Neural cell (in vitro differentiated cells): Measurements from ENCODE around the gene REC114.

Source experiments
- EP300 ChIP-seq: fragments of 450-650 bp; conservative IDR thresholded peaks from 2 replicates; pipeline ENCODE4 v1.6.1; 2014; ENCODE audit warnings: antibody characterized with exemption, mild to moderate bottlenecking, moderate library complexity; ENCODE audit not compliant: poor library complexity, severe bottlenecking
- EZH2 ChIP-seq: fragments of 200-600, 300-800 bp; shearing (Covaris generic), sonication (generic); IDR thresholded peaks from 2 replicates; pipeline ENCODE4 v1.6.1; 2014; ENCODE audit warnings: antibody characterized with exemption, low read length, borderline replicate concordance, mild to moderate bottlenecking; ENCODE audit not compliant: insufficient read depth, poor library complexity, severe bottlenecking
- MXI1 ChIP-seq: fragments of 450-650 bp; conservative IDR thresholded peaks from 2 replicates; pipeline ENCODE4 v1.6.1; 2014; ENCODE audit warnings: antibody characterized with exemption, mild to moderate bottlenecking; ENCODE audit not compliant: poor library complexity, severe bottlenecking
- POLR2AphosphoS5 ChIP-seq: IDR thresholded peaks from 2 replicates; pipeline ENCODE4 v1.6.1; 2012
- RAD21 ChIP-seq: fragments of 450-650 bp; conservative IDR thresholded peaks from 2 replicates; pipeline ENCODE4 v1.6.1; 2014; ENCODE audit warnings: antibody characterized with exemption, mild to moderate bottlenecking, moderate library complexity
- SMC3 ChIP-seq: fragments of 450-650 bp; conservative IDR thresholded peaks from 2 replicates; pipeline ENCODE4 v1.6.1; 2014; ENCODE audit warnings: antibody characterized with exemption, mild to moderate bottlenecking, moderate library complexity; ENCODE audit not compliant: poor library complexity
- TAF1 ChIP-seq: IDR thresholded peaks from 2 replicates; pipeline ENCODE4 v1.6.1; 2012; ENCODE audit warnings: low read depth
- TF ChIP-seq, protein P1 (sequence below): fragments of 450-650 bp; IDR thresholded peaks from 2 replicates; pipeline ENCODE4 v1.5.1; 2014; ENCODE audit warnings: antibody characterized with exemption, mild to moderate bottlenecking, moderate library complexity; ENCODE audit not compliant: poor library complexity, severe bottlenecking
- TF ChIP-seq, protein P2 (sequence below): IDR thresholded peaks from 2 replicates; pipeline ENCODE4 v1.6.1; 2012; ENCODE audit warnings: borderline replicate concordance

DNA sequence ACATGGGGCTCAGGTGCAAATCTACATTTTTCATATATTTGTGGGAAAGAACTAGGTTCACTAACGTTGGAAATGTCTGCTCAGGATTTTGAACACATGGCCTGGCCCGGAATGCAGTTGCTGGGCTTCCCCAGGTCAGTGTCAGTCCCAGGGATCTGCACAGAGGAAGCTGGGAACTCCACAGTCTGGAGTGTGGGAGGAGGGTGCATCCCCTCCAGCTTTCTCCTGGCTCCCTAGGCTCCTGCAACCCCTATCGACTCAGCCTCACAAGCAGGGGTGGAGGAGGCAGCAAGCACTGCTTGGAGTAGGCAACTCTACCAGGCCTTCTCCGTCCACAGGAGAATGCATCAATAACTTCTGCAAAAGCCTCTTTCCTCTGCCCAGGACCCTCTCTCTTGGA, 44.1 kb upstream of the REC114 start:
- TF ChIP-seq EZH2 (no peak), TAF1 (no peak), RAD21 (no peak), POLR2AphosphoS5 (no peak), EP300 (no peak), MXI1 (no peak), SMC3 (no peak)
- TF ChIP-seq, protein P1, sequence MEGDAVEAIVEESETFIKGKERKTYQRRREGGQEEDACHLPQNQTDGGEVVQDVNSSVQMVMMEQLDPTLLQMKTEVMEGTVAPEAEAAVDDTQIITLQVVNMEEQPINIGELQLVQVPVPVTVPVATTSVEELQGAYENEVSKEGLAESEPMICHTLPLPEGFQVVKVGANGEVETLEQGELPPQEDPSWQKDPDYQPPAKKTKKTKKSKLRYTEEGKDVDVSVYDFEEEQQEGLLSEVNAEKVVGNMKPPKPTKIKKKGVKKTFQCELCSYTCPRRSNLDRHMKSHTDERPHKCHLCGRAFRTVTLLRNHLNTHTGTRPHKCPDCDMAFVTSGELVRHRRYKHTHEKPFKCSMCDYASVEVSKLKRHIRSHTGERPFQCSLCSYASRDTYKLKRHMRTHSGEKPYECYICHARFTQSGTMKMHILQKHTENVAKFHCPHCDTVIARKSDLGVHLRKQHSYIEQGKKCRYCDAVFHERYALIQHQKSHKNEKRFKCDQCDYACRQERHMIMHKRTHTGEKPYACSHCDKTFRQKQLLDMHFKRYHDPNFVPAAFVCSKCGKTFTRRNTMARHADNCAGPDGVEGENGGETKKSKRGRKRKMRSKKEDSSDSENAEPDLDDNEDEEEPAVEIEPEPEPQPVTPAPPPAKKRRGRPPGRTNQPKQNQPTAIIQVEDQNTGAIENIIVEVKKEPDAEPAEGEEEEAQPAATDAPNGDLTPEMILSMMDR, result no peak
- TF ChIP-seq, protein P2, sequence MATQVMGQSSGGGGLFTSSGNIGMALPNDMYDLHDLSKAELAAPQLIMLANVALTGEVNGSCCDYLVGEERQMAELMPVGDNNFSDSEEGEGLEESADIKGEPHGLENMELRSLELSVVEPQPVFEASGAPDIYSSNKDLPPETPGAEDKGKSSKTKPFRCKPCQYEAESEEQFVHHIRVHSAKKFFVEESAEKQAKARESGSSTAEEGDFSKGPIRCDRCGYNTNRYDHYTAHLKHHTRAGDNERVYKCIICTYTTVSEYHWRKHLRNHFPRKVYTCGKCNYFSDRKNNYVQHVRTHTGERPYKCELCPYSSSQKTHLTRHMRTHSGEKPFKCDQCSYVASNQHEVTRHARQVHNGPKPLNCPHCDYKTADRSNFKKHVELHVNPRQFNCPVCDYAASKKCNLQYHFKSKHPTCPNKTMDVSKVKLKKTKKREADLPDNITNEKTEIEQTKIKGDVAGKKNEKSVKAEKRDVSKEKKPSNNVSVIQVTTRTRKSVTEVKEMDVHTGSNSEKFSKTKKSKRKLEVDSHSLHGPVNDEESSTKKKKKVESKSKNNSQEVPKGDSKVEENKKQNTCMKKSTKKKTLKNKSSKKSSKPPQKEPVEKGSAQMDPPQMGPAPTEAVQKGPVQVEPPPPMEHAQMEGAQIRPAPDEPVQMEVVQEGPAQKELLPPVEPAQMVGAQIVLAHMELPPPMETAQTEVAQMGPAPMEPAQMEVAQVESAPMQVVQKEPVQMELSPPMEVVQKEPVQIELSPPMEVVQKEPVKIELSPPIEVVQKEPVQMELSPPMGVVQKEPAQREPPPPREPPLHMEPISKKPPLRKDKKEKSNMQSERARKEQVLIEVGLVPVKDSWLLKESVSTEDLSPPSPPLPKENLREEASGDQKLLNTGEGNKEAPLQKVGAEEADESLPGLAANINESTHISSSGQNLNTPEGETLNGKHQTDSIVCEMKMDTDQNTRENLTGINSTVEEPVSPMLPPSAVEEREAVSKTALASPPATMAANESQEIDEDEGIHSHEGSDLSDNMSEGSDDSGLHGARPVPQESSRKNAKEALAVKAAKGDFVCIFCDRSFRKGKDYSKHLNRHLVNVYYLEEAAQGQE, result no peak
